Measurements from ENCODE around the gene TIMM9. TPM values are rescaled to one million over a fixed set of nuclear protein-coding genes. Genes with fewer than 3 reads are reported as not detected.

Gene TIMM9
- total and polyA plus RNA-seq, 2 donors, result 37.0 to 86.0 TPM

DNA sequence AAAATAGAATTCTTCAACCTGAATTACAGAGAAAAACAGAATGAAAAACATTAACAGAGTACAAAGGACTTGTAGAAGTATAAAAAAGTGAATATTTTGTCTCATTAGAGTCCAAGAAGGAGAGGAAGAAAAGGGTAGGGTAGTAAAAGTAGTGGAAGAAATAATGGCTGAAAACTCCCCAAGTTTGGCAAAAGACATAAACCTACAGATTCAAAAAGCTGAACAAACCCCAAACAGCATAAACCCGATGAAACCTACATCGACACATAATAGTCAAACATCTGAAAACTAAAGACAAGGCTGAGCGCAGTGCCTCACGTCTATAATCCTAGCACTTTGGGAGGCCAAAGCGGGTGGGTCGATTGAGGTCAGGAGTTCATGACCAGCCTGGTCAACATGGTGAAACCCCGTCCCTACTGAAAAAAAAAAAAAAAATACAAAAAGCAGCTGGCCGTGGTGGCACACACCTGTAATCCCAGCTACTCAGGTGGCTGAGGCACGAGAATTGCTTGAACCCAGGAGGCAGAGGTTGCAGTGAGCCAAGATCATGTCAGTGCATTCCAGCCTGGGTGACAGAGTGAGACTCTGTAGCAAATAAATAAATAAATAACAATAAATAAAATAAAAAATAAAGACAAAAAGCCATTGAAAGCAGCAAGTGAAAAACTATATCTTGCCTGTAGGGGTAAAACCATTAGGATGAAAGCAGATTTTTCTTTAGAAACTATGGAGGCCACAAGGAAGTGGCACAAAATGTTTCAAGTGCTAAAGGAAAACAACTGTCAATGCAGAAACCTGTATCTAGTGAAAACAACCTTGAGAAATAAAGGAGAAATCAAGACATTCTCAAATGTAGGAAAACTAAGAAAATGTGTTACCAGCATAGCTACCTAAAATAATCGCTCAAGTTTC, 11.4 kb downstream of the TIMM9 start:
- Histone ChIP-seq H3K27me3 (ENCODE audit: control insufficient read depth in 2 of 2, insufficient read depth in 1 of 2, low read length in 1 of 2) (no peaks in the 10 kb centered on the region), H3K27ac (ENCODE audit: low read depth in 1 of 2, low read length in 1 of 2) (no peak overlapping the region), H3K36me3 (ENCODE audit: control insufficient read depth in 2 of 2, insufficient read depth in 2 of 2, low read length in 1 of 2) (peaks cover 16 to 23% of the 10 kb centered on the region in 2 donors), H3K4me3 (ENCODE audit: low read length in 2 of 2) (no peak overlapping the region), H3K4me1 (ENCODE audit: control insufficient read depth in 2 of 2, insufficient read depth in 2 of 2, low read length in 2 of 2) (no peaks in the 10 kb centered on the region), H3K9me3 (ENCODE audit: control insufficient read depth in 2 of 2, insufficient read depth in 1 of 2, low read length in 1 of 2) (no peaks in the 10 kb centered on the region)
- no peak for DNase-seq (ENCODE audit: low read depth in 6 of 9, low spot score in 9 of 9)
- 97% methylated on average over 10 of the region's 10 CpGs for WGBS

DNA sequence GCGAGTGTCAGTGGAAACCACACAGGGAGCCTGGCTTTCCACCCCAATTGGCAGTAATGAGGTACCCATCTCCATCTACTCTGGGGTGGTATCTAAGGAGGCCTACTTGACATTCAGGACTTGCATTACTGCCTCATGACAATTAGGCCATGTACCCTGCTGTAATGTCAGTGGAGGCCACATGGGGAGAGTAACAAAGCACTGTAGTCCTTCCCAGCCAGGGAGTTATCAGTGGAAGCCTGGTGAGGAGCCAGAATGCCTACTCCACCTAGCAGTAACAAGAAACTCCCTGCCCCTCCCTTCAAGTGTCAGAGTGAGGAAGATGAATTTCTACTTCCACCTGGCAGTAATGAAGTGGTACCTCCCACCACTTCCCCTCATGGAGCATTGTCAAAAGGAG, 12.5 kb downstream of the TIMM9 start:
- Histone ChIP-seq H3K9me3 (ENCODE audit: control insufficient read depth in 2 of 2, insufficient read depth in 1 of 2, low read length in 1 of 2) (no peaks in the 10 kb centered on the region), H3K27ac (ENCODE audit: low read depth in 1 of 2, low read length in 1 of 2) (no peak overlapping the region), H3K4me3 (ENCODE audit: low read length in 2 of 2) (no peak overlapping the region), H3K4me1 (ENCODE audit: control insufficient read depth in 2 of 2, insufficient read depth in 2 of 2, low read length in 2 of 2) (no peaks in the 10 kb centered on the region), H3K27me3 (ENCODE audit: control insufficient read depth in 2 of 2, insufficient read depth in 1 of 2, low read length in 1 of 2) (no peaks in the 10 kb centered on the region), H3K36me3 (ENCODE audit: control insufficient read depth in 2 of 2, insufficient read depth in 2 of 2, low read length in 1 of 2) (peaks cover 23 to 27% of the 10 kb centered on the region in 2 donors)
- 92% methylated on average over 1 of the region's 1 CpG for WGBS
- DNase-seq (ENCODE audit: low read depth in 6 of 9, low spot score in 9 of 9), result no peak

DNA sequence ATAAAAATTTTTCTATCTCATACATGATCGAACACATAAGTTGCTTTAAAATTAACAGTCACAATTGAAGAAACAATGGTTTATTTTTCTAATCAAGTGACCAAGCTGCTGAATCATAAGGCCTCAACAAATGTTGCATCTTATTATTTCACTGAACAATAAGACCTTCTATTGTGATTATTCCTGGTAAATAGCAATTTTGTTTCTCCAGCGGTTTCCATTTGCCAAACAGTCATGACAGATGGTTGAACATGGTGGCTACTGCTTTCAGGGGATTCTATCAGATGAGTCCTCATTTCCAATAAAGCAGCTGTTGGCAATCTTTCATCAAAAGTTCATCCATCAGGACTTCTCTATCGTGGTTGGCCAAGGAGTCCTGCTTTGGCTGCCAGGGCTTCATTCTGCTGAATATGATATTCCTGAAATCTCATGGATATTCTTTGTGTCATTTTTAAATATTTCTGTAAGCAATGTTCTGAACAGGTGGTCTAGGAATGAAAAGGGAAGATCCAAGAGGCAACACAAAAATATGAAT, 18.6 kb downstream of the TIMM9 start:
- WGBS, result 97% methylated on average over 3 of the region's 3 CpGs
- DNase-seq (ENCODE audit: low read depth in 6 of 9, low spot score in 9 of 9), result no peak
- H3K27me3 ChIP-seq (ENCODE audit: control insufficient read depth in 2 of 2, insufficient read depth in 1 of 2, low read length in 1 of 2), result no peaks in the 10 kb centered on the region
- H3K27ac ChIP-seq (ENCODE audit: low read depth in 1 of 2, low read length in 1 of 2), result no peak overlapping the region
- no peaks in the 10 kb centered on the region for H3K4me1 ChIP-seq (ENCODE audit: control insufficient read depth in 2 of 2, insufficient read depth in 2 of 2, low read length in 2 of 2)
- no peak overlapping the region for H3K4me3 ChIP-seq (ENCODE audit: low read length in 2 of 2)
- peaks cover 8 to 31% of the 10 kb centered on the region in 2 donors for H3K36me3 ChIP-seq (ENCODE audit: control insufficient read depth in 2 of 2, insufficient read depth in 2 of 2, low read length in 1 of 2)
- no peaks in the 10 kb centered on the region for H3K9me3 ChIP-seq (ENCODE audit: control insufficient read depth in 2 of 2, insufficient read depth in 1 of 2, low read length in 1 of 2)

DNA sequence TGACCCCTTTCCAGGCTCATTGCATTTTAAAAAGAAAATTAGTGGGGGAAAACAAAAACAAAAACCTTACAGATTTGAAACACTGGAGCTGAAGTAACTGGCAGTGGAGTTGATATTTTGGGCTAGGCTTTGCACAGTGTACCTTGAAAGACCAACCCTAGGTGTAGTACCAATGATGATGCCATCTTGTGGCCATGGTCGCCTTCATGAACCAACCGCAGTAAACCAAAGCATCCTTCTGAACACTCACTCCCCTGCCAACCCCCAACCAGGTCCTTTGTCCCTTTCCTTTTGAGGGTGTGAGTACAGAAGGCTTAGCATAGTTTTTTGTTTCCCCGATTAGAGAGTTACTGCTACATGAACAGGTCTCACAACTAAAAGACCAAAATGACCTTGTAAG, 25.7 kb downstream of the TIMM9 start:
- no peak overlapping the region for H3K27ac ChIP-seq (ENCODE audit: low read depth in 1 of 2, low read length in 1 of 2)
- no peaks in the 10 kb centered on the region for H3K9me3 ChIP-seq (ENCODE audit: control insufficient read depth in 2 of 2, insufficient read depth in 1 of 2, low read length in 1 of 2)
- H3K27me3 ChIP-seq (ENCODE audit: control insufficient read depth in 2 of 2, insufficient read depth in 1 of 2, low read length in 1 of 2), result no peaks in the 10 kb centered on the region
- 96% methylated on average over 3 of the region's 3 CpGs for WGBS
- no peaks in the 10 kb centered on the region for H3K36me3 ChIP-seq (ENCODE audit: control insufficient read depth in 2 of 2, insufficient read depth in 2 of 2, low read length in 1 of 2)
- H3K4me1 ChIP-seq (ENCODE audit: control insufficient read depth in 2 of 2, insufficient read depth in 2 of 2, low read length in 2 of 2), result no peaks in the 10 kb centered on the region
- no peak overlapping the region for H3K4me3 ChIP-seq (ENCODE audit: low read length in 2 of 2)
- DNase-seq (ENCODE audit: low read depth in 6 of 9, low spot score in 9 of 9), result peak in 1 of 9 donors; percentile 22

DNA sequence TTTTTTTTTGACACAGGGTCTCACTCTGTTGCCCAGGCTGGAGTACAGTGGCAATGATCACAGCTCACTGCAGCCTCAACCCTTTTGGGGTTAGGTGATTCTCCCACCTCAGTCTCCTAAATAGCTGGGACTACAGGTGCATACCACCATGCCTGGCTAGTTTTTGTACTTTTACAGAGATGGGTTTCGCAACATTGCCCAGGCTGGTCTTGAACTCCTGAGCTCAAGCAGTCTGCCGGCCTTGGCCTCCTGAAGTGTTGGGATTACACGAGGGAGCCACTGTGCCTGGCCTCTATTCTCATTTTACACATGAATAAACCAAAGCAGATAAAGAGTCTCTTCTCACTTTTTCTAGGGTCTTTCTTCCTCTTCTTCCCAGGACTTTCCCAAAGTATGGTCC, 28.4 kb downstream of the TIMM9 start:
- no peak overlapping the region for H3K4me3 ChIP-seq (ENCODE audit: low read length in 2 of 2)
- no peaks in the 10 kb centered on the region for H3K36me3 ChIP-seq (ENCODE audit: control insufficient read depth in 2 of 2, insufficient read depth in 2 of 2, low read length in 1 of 2)
- WGBS, result 98% methylated on average over 3 of the region's 3 CpGs
- H3K27me3 ChIP-seq (ENCODE audit: control insufficient read depth in 2 of 2, insufficient read depth in 1 of 2, low read length in 1 of 2), result peaks cover 0 to 4% of the 10 kb centered on the region in 2 donors
- no peaks in the 10 kb centered on the region for H3K9me3 ChIP-seq (ENCODE audit: control insufficient read depth in 2 of 2, insufficient read depth in 1 of 2, low read length in 1 of 2)
- H3K4me1 ChIP-seq (ENCODE audit: control insufficient read depth in 2 of 2, insufficient read depth in 2 of 2, low read length in 2 of 2), result peaks cover 7 to 10% of the 10 kb centered on the region in 2 donors
- DNase-seq (ENCODE audit: low read depth in 6 of 9, low spot score in 9 of 9), result no peak
- H3K27ac ChIP-seq (ENCODE audit: low read depth in 1 of 2, low read length in 1 of 2), result no peak overlapping the region

DNA sequence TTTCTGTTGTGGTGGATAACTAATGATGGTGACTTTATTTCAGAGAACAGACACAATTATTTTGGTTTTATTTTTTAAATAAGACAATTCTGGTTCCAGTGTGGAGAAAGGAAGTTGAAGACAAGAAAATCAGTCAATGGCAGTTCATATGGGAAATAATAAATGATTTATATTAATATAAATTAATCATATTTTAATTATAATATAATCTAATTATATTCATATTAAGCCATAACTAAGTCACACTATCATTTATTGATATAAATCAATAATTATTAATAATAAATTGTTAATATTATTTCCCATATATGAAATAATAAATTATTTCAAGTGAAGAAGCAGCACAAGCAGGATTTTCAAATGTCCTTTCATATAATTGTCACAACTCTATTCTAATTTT, 28.8 kb downstream of the TIMM9 start:
- Histone ChIP-seq H3K27ac (ENCODE audit: low read depth in 1 of 2, low read length in 1 of 2) (no peak overlapping the region), H3K27me3 (ENCODE audit: control insufficient read depth in 2 of 2, insufficient read depth in 1 of 2, low read length in 1 of 2) (peaks cover 0 to 4% of the 10 kb centered on the region in 2 donors), H3K4me1 (ENCODE audit: control insufficient read depth in 2 of 2, insufficient read depth in 2 of 2, low read length in 2 of 2) (peaks cover 7 to 10% of the 10 kb centered on the region in 2 donors), H3K36me3 (ENCODE audit: control insufficient read depth in 2 of 2, insufficient read depth in 2 of 2, low read length in 1 of 2) (no peaks in the 10 kb centered on the region), H3K4me3 (ENCODE audit: low read length in 2 of 2) (no peak overlapping the region), H3K9me3 (ENCODE audit: control insufficient read depth in 2 of 2, insufficient read depth in 1 of 2, low read length in 1 of 2) (no peaks in the 10 kb centered on the region)
- no peak for DNase-seq (ENCODE audit: low read depth in 6 of 9, low spot score in 9 of 9)

DNA sequence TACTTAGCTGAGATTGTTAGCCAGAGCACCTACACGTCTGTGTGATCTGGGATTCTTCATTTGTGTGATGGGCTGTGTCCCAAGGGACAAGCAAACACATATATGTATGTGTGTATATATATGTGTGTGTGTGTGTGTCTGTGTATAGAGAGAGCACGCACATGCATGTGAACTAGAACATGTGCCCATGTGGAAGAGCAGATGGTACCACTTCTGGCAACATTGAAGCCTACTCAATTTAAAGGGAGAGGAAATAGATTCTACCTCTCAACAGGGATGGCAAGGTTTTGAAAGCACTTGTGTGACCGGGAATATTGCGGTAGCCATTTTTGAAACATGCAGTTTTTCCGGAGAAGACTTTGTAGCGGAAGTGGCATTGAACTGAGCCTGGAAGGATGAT, 30.2 kb downstream of the TIMM9 start:
- H3K36me3 ChIP-seq (ENCODE audit: control insufficient read depth in 2 of 2, insufficient read depth in 2 of 2, low read length in 1 of 2), result no peaks in the 10 kb centered on the region
- DNase-seq (ENCODE audit: low read depth in 6 of 9, low spot score in 9 of 9), result no peak
- 97% methylated on average over 6 of the region's 6 CpGs for WGBS
- H3K4me3 ChIP-seq (ENCODE audit: low read length in 2 of 2), result no peak overlapping the region
- H3K9me3 ChIP-seq (ENCODE audit: control insufficient read depth in 2 of 2, insufficient read depth in 1 of 2, low read length in 1 of 2), result no peaks in the 10 kb centered on the region
- peaks cover 0 to 4% of the 10 kb centered on the region in 2 donors for H3K27me3 ChIP-seq (ENCODE audit: control insufficient read depth in 2 of 2, insufficient read depth in 1 of 2, low read length in 1 of 2)
- H3K4me1 ChIP-seq (ENCODE audit: control insufficient read depth in 2 of 2, insufficient read depth in 2 of 2, low read length in 2 of 2), result peaks cover 7 to 10% of the 10 kb centered on the region in 2 donors
- H3K27ac ChIP-seq (ENCODE audit: low read depth in 1 of 2, low read length in 1 of 2), result no peak overlapping the region

DNA sequence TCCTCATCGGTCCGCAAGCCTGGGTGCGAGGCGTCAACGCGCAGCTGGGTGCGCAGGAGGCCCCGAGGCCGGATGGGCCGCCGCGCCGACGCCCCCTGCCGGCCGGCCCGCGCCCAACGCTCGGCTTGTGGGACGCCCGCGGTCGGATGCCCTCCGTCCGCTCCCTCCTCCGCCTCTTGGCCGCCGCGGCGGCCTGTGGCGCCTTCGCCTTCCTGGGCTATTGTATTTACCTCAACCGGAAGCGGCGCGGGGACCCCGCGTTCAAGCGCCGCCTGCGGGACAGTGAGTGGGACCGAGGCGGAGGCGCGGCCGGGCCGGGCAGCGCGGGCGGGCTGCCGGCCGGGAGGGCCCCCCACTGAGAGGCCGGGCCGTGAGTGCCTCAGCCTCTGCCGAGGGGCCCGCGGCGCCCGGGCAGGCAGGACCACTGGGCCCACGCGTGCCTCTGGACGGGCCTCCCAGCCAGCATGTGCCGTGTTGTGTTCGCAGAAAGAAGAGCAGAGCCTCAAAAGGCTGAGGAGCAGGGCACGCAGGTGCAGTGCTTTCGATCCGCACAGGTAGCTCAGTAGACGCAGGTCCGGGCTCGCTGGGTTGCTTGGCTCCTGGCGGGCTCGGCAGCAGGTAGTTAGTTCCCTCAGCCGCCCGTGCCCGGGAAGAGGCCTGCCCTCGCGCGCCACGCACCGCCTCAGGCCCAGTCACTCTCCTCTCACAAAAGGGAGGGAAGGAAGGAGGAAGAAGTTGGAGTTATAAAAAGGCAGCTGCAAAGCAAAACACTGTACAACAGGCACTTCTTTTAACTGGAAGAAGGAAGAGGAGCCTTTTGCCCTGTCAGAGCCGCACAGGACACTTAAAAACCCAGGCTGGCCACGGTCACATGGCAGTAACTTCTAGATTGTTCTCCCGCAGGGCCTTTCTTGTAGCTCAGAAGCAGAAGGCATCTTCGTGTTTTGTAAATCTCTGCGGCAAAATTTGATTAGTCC, 31.2 kb downstream of the TIMM9 start, which contains the start of gene TOMM20L:
TSS of gene TOMM20L (plus strand) at position 119 of the 977 bp plus-strand sequence. CDS start at position 147, 28 bp downstream.
- no peaks in the 10 kb centered on the region for H3K9me3 ChIP-seq (ENCODE audit: control insufficient read depth in 2 of 2, insufficient read depth in 1 of 2, low read length in 1 of 2)
- WGBS, result 9% methylated on average over 86 of the region's 86 CpGs
- peak; percentile 5 to 83 (median 64) for DNase-seq (ENCODE audit: low read depth in 6 of 9, low spot score in 9 of 9)
- H3K27me3 ChIP-seq (ENCODE audit: control insufficient read depth in 2 of 2, insufficient read depth in 1 of 2, low read length in 1 of 2), result peaks cover 0 to 4% of the 10 kb centered on the region in 2 donors
- H3K4me3 ChIP-seq (ENCODE audit: low read length in 2 of 2), result peak within 1 kb of the TSS; percentile 41 to 67
- no peaks in the 10 kb centered on the region for H3K36me3 ChIP-seq (ENCODE audit: control insufficient read depth in 2 of 2, insufficient read depth in 2 of 2, low read length in 1 of 2)
- H3K4me1 ChIP-seq (ENCODE audit: control insufficient read depth in 2 of 2, insufficient read depth in 2 of 2, low read length in 2 of 2), result peaks cover 7 to 10% of the 10 kb centered on the region in 2 donors
- H3K27ac ChIP-seq (ENCODE audit: low read depth in 1 of 2, low read length in 1 of 2), result no peak within 1 kb of the TSS
